Stimulated activated CD8-positive, alpha-beta memory T cell treated with anti-CD3 and anti-CD28 coated beads, Interleukin-4, amount 100 ng/mL, for 4 hours (primary cell): ENCODE results near the gene WWOX.

Experiments
- DNase-seq, 2 donors: peaks; one replicate each; pipeline ENCODE4 v3.0.0-alpha.2; 2020; ENCODE audit warnings: low read depth in 2 of 2, low spot score in 1 of 2

The WWOX gene

DNA sequence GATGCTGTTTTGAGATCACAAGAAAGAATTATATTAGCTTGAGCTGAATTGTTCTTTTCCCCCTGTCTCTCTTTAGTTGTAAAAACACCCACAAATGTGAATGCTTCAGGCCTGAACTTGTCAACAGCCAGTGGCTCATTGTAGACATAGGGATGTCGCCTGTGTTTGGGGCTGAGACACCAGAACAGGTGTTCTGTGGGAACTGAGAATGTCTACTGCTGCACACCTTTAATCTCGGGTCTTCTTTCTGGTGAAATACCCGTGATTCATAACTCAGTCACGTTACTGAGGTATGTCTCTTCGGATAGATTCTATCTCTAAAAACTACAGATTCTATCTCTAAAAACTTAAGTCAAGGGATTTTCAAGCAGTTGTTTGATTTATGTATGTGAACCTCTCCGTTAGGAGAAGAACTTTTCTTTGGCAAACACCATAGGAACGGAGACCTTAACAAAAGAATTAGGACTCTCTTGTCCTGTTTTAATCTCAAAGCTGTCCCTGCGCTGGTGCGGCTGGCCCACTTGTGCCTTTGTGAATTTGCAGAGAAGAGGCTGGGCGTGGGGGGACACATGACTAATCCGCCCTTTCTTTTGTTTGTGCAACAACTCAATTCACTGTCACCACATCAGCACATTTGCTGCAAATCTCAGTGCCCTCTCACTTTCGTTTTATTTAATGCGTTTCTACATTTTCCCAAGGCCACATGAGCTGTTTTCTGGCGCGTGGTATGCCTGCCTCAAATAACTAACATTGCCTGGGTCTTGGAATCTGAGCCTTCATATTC, 858.1 kb downstream of the WWOX start:
- DNase-seq, result no peak

- DNase-seq, result no peak
Measured at GRCh38 chr16:78961464-78961863, 862.0 kb downstream of the WWOX start.

- DNase-seq, result no peak
Measured at GRCh38 chr16:78962457-78962929, 863.0 kb downstream of the WWOX start.

GRCh38 chr16:78967948-78968347, 868.5 kb downstream of the WWOX start:
- no peak for DNase-seq

GRCh38 chr16:78969721-78970120, 870.3 kb downstream of the WWOX start:
- no peak for DNase-seq

GRCh38 chr16:78970650-78971049, 871.2 kb downstream of the WWOX start:
- DNase-seq, result no peak

DNA sequence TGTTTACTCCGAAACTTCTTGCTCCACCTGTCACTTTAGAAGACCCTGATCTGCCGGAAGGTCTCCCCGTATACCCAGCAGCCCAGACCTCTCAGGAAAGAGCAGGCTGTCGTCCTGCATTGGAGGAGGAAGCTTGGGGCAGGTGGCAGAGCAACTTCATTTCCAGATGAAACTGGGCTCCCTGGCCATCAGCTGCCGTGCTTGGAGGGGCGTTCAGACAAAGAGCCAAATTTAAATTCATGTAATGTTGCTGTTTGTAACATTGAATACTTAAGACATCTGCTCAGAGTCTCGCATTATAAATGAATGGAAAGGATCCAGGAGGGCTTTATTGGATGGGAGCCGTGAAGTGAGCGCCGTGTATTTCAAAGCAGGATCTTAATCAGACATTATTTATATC, 872.6 kb downstream of the WWOX start:
- DNase-seq, result no peak

- DNase-seq, result no peak
Measured at GRCh38 chr16:78972986-78973385, 873.5 kb downstream of the WWOX start.

DNA sequence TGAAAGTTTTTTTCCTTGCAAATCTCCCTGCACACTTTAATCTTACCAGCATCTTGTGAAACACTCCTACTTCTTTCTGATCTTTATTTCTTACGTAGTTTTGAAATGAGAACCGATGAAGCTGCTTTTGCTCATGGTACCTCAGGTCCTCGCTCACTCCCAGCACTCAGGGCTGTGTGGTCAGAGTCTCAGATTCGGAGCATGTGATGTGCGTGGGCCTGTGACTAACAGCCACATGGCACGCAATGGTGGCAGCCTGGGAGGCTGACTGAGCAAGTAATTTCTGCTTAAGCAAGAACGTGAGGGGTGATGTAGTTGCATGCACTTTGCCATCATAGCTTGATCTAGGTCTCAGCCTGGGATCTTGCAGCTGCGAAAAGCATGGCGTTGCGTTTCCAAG, 876.8 kb downstream of the WWOX start:
- no peak for DNase-seq

DNA sequence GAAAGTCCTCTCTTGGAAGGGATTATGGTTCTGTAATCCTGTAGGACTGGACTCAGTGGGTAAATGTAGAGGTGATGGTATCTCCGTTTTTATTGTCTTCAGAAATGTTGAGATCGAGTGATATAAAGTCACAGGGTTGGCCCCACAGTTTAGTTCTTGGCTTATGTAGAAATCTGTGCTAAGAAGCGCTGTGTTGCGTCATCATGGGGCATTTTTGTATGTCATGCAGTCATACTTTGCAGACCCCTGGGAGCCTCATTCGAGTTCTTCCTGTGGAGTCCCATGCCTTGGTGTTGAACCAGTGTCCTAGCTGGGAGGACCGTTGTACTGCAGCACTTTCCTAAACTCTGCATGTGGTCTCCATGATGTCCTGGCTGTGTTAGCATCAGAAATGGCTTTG, 881.4 kb downstream of the WWOX start:
- no peak for DNase-seq

- DNase-seq, result no peak
Measured at GRCh38 chr16:78982096-78982744, 882.8 kb downstream of the WWOX start.

- no peak for DNase-seq
Measured at GRCh38 chr16:78984324-78984723, 884.9 kb downstream of the WWOX start.

DNA sequence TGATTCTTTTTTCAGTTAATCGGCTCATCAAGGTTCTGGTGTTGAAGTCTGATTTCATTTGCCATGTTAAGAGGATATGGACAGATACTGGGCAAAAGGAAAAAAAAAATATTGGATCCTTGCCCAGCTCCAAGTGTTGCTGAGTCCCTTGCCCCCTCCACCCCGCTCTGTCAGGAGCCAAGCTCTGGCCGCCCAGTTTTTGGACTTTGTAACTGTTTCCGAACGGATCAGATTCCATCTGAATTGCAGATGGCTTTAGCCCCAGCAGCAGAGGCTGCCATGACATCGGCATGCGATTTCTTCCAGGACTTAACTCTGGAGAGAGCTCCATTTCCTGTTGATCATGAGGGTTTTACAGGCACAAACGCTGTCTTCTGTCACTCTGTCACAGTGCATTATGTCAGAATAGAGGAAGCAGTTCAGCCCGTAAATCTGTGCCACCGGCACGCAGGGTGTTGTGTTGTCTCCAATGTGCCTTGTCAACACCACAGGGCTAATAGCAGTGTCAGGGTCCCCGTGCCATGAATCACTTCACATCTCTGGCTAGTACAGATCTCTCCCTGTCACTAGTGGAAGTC, 885.5 kb downstream of the WWOX start:
- no peak for DNase-seq

DNA sequence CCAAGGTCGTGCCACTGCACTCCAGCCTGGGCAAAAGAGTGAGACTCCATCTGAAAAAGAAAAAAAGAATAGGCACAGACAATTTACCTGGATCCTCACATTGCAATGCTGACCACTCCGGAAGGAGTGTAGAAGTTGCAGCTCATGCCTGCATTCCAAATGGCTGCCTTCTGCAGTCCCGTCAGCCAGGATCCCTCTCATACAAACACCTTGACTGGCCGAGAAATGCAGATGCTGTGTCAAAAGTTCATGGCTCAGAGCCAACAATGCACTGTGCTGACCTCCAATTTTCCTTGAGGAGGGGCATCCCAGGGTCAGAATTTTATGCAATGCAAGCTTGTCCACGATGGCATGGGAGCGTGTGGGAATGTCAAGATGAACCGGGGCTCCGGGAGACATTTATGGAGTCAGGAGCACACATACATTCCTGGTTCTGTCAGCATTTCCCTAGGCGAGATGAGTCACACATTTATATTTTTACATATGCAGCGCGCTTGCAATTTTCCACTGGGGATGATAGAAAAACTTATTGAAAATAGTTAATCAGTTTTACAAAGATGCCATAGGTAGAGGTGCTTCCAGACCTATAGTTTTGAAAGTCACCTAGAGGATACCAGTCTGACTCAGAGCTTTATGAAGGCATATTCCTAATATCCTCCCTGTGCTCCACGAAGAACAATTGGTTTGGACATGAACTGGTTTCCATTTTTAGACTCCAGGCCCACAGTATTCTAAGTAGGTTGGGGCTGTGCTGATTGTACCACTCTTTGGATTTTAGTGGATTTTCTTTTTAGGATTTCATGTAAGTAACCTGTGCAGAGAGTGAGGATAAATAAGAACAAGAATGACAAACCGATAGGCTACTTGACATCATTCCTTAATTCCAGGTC, 886.5 kb downstream of the WWOX start:
- DNase-seq, result no peak

GRCh38 chr16:78987666-78988065, 888.2 kb downstream of the WWOX start:
- DNase-seq, result no peak

DNA sequence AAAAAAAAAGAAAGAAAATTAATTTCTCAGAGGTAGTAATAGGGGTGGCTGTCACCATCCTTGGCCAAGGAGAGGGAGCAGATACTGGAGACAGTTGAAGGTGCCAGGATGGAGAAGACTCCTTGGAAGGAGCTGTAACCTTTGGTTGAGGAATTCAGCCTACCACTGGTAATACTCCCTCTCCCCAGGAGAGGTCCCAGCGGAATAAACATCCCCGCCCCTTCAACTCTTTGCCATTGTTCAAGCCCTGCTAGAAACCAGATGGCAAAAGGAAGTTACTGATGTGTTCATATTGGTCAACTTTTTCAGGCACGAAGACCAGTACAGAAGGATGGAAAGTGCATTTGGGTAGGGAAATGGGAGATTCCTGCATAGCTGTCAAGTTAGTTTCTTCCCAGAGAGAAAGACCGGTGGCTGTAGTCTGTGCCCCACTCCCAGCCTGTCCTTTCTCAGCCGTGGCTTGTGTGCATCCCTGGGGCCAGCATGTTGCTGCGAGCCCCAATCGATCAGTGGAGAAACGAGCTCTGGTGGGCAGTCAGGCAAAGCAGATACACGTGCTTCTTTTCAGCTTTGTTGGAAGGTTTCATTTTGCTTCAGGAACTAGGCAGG, 889.0 kb downstream of the WWOX start:
- DNase-seq, result no peak

- DNase-seq, result no peak
Measured at GRCh38 chr16:78990309-78990701, 890.9 kb downstream of the WWOX start.

GRCh38 chr16:78992001-78992400, 892.5 kb downstream of the WWOX start:
- no peak for DNase-seq

DNA sequence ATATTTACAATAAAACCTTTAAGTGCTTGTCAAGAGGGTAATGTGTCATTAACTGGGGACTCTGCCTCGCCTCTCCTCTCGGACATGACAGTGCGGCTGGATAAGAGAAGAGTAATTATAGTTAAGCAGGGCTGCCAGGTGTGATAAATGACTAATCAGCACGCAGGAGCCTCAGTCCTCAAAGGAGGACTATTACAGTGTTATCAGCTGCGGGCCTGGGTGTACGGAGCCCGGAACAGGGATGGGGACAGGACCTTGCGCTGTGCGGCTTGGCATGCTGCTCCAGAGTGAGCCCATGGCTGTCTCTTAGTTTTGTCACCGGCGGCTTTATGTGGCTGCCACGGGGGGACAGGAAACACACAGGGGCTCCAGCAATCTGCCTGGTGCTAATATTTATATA, 893.9 kb downstream of the WWOX start:
- no peak for DNase-seq

DNA sequence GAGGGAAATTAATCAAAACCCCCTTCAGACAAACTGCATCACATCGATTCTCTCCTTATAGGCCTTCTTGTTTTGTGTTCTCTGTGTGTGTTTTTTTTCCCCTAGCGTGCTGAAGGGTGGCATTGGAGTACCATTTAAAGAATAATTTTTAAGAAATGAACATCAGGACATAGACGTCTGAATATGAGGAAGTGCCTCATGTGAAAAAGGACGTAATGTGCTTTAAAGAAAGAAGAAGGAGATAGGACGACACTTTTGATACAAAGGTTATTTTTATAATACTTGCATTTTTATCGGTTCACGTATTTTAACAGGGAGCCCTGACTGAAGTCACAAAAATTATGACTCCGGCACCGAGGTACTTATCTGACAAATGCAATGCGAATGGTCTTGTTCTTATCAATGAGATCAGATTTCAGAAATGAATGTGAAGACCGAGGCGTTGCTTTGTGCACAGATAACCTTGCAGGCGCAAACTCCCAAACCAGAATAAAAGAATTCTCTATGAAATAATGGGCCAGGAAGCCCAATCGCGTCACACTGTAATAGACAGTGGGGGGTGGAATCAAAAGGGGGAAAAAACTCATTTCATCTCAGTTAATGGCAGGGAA, 894.8 kb downstream of the WWOX start:
- no peak for DNase-seq

DNA sequence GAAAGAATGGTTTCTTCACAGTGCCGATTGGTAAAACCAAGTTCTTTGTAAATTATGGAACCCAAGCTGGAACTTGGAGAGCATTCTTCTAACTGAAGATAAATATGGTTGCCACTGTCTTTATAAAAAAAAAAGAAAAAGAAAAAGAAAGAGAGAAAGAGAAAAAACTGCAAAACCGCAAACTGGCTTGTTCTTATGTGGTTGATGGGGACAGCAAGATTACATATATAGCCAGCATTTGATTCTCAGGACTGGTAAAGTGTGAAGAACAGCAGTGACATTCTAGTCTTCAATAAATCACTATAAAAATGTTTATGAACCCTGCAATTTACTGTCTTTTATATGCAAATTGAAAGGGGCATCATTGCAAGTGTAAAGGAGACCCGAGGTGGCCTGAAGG, 896.0 kb downstream of the WWOX start:
- DNase-seq, result no peak
